Measurements from ENCODE around the gene SLC39A11. TPM values are rescaled to one million over a fixed set of nuclear protein-coding genes. Genes with fewer than 3 reads are reported as not detected.

The SLC39A11 gene
- total and polyA plus RNA-seq, 2 of the 13 experiments (the other 11 are each of a cell fraction or from before 2014, with no cell fraction given), result 17.2 to 31.5 TPM

- TF ChIP-seq POLR2AphosphoS2 (IDR thresholded peaks at IDR 0.05; ENCODE audit: low read depth, low read length), result no peak
- 0 out of 2 replicates have a peak, but pooled peaks have one; percentile 23 for TF ChIP-seq SOX5 (CRISPR knock-in tag; IDR thresholded peaks at IDR 0.05; ENCODE audit: borderline replicate concordance)
- peak; percentile 47; the same call in 1 of the 2 replicates for TF ChIP-seq ZNF629 (CRISPR knock-in tag; conservative IDR thresholded peaks at IDR 0.05)
- no peak for TF ChIP-seq DBP (CRISPR knock-in tag; IDR thresholded peaks at IDR 0.05; ENCODE audit: not compliant biosample characterization)
- TF ChIP-seq ZNF30 (CRISPR knock-in tag; IDR thresholded peaks at IDR 0.05), result no peak
- TF ChIP-seq SKIL (CRISPR knock-in tag; IDR thresholded peaks at IDR 0.05; ENCODE audit: borderline replicate concordance), result no peak
- TF ChIP-seq SCMH1 (CRISPR knock-in tag; IDR thresholded peaks at IDR 0.05; ENCODE audit: borderline replicate concordance), result no peak
- no peak for TF ChIP-seq PAX8 (CRISPR knock-in tag; IDR thresholded peaks at IDR 0.05; ENCODE audit: borderline replicate concordance)
- TF ChIP-seq MXD1 (CRISPR knock-in tag; IDR thresholded peaks at IDR 0.05), result no peak; the same call in 1 of the 2 replicates
- TF ChIP-seq SIN3A (IDR thresholded peaks at IDR 0.05; ENCODE audit: borderline replicate concordance, low read depth, low read length), result no peak
- TF ChIP-seq KDM4B (CRISPR knock-in tag; IDR thresholded peaks at IDR 0.05), result no peak
- TF ChIP-seq ZNF788 (CRISPR knock-in tag; IDR thresholded peaks at IDR 0.05; ENCODE audit: borderline replicate concordance), result peak; percentile 71; the same call in 1 of the 2 replicates
- TF ChIP-seq ZNF512 (CRISPR knock-in tag; IDR thresholded peaks at IDR 0.05), result no peak
- TF ChIP-seq GATAD2A (CRISPR knock-in tag; IDR thresholded peaks at IDR 0.05), result peak; percentile 74
- TF ChIP-seq MEF2D (CRISPR knock-in tag; IDR thresholded peaks at IDR 0.05), result no peak
- TF ChIP-seq GMEB2 (CRISPR knock-in tag; IDR thresholded peaks at IDR 0.05; ENCODE audit: low read depth), result no peak
- TF ChIP-seq ELK4 (CRISPR knock-in tag; IDR thresholded peaks at IDR 0.05; ENCODE audit: borderline replicate concordance), result no peak
- TF ChIP-seq KDM5B (CRISPR knock-in tag; IDR thresholded peaks at IDR 0.05; ENCODE audit: borderline replicate concordance), result no peak
- TF ChIP-seq RXRA (CRISPR knock-in tag; IDR thresholded peaks at IDR 0.05), result no peak
- TF ChIP-seq ZNF597 (CRISPR knock-in tag; IDR thresholded peaks at IDR 0.05), result no peak
- 0 out of 4 replicates have a peak, but pooled peaks of 1 of the 2 experiments have one; percentile 11 for TF ChIP-seq NR2F1 (CRISPR knock-in tag; IDR thresholded peaks at IDR 0.05)
Measured at GRCh38 chr17:72749119-72749572, 343.3 kb downstream of the SLC39A11 start (continued).

All from HepG2 (cell line).